ENCODE measurements around the gene DPM2. TPM values are rescaled to one million over a fixed set of nuclear protein-coding genes. Genes with fewer than 3 reads are reported as not detected.

The DPM2 gene
- total and polyA plus RNA-seq, 7 experiments from 2014 or later: 29.1 to 84.4 (median 39.5) TPM

Other genes starting within 250 kb of the DPM2 start
- under 1 TPM in 3 of 5 experiments, not detected in 2; 0.22 to 0.38 (median 0.27) TPM for gene CFAP157, start 230.9 kb downstream of the DPM2 start, total RNA-seq
- gene CFAP157, start 230.9 kb downstream of the DPM2 start, polyA plus RNA-seq: under 1 TPM; 0.11 to 0.20 TPM
- gene PTRH1, start 222.2 kb downstream of the DPM2 start, total RNA-seq: 1 to 10 TPM; 7.8 to 9.5 (median 8.6) TPM
- gene PTRH1, start 222.2 kb downstream of the DPM2 start, polyA plus RNA-seq: 10 to 100 TPM; 17.0 to 28.7 TPM
- 1 to 10 TPM in 4 of 5 experiments, under 1 TPM in 1; 0.29 to 9.9 (median 4.6) TPM for gene TTC16, start 221.8 kb downstream of the DPM2 start, total RNA-seq
- gene TTC16, start 221.8 kb downstream of the DPM2 start, polyA plus RNA-seq: 1 to 10 TPM in 1 of 2 donors, under 1 TPM in 1; 0.73 to 1.7 TPM
- 10 to 100 TPM in 4 of 5 experiments, 1 to 10 TPM in 1; 9.5 to 22.3 (median 10.8) TPM for gene TOR2A, start 202.6 kb downstream of the DPM2 start, total RNA-seq
- 10 to 100 TPM; 16.6 to 20.2 TPM for gene TOR2A, start 202.6 kb downstream of the DPM2 start, polyA plus RNA-seq
- 10 to 100 TPM; 26.1 to 68.3 (median 51.9) TPM for gene SH2D3C, start 159.2 kb downstream of the DPM2 start, total RNA-seq
- 10 to 100 TPM; 20.9 to 72.9 TPM for gene SH2D3C, start 159.2 kb downstream of the DPM2 start, polyA plus RNA-seq
- gene CDK9, start 151.8 kb downstream of the DPM2 start, total RNA-seq: 100 to 1,000 TPM; 110 to 135 (median 134) TPM
- 10 to 100 TPM; 37.5 to 65.9 TPM for gene CDK9, start 151.8 kb downstream of the DPM2 start, polyA plus RNA-seq
- gene FPGS, start 135.0 kb downstream of the DPM2 start, total RNA-seq: 100 to 1,000 TPM in 2 of 5 experiments, 10 to 100 TPM in 3; 90.4 to 123 (median 95.4) TPM
- gene FPGS, start 135.0 kb downstream of the DPM2 start, polyA plus RNA-seq: 10 to 100 TPM; 37.3 to 51.4 TPM
- 10 to 100 TPM in 4 of 5 experiments, 1 to 10 TPM in 1; 6.2 to 25.8 (median 12.5) TPM for gene ENG, start 83.2 kb downstream of the DPM2 start, total RNA-seq
- 1 to 10 TPM; 4.5 to 6.4 TPM for gene ENG, start 83.2 kb downstream of the DPM2 start, polyA plus RNA-seq
- 10 to 100 TPM; 33.2 to 64.9 (median 51.6) TPM for gene AK1, start 60.2 kb downstream of the DPM2 start, total RNA-seq
- under 1 TPM; 0.09 to 0.21 TPM for gene AK1, start 60.2 kb downstream of the DPM2 start, polyA plus RNA-seq
- 100 to 1,000 TPM in 3 of 5 experiments, 10 to 100 TPM in 2; 63.0 to 125 (median 107) TPM for gene ST6GALNAC6, start 38.3 kb downstream of the DPM2 start, total RNA-seq
- 10 to 100 TPM; 28.3 to 34.5 TPM for gene ST6GALNAC6, start 38.3 kb downstream of the DPM2 start, polyA plus RNA-seq
- 10 to 100 TPM; 28.0 to 51.0 (median 36.1) TPM for gene ST6GALNAC4, start 20.8 kb downstream of the DPM2 start, total RNA-seq
- 10 to 100 TPM; 20.0 to 21.7 TPM for gene ST6GALNAC4, start 20.8 kb downstream of the DPM2 start, polyA plus RNA-seq
- 1 to 10 TPM; 1.4 to 2.9 (median 2.1) TPM for gene PIP5KL1, start 7.1 kb downstream of the DPM2 start, total RNA-seq
- under 1 TPM in 1 of 2 donors, not detected in 1; 0.17 TPM for gene PIP5KL1, start 7.1 kb downstream of the DPM2 start, polyA plus RNA-seq
- gene EEIG1, start 43.1 kb upstream of the DPM2 start, total RNA-seq: 100 to 1,000 TPM; 252 to 664 (median 347) TPM
- 100 to 1,000 TPM; 124 to 297 TPM for gene EEIG1, start 43.1 kb upstream of the DPM2 start, polyA plus RNA-seq
- 10 to 100 TPM; 10.7 to 13.3 (median 11.8) TPM for gene NAIF1, start 129.5 kb upstream of the DPM2 start, total RNA-seq
- 10 to 100 TPM in 1 of 2 donors, 1 to 10 TPM in 1; 8.6 to 14.8 TPM for gene NAIF1, start 129.5 kb upstream of the DPM2 start, polyA plus RNA-seq
- gene SLC25A25, start 130.4 kb upstream of the DPM2 start, total RNA-seq: 10 to 100 TPM; 12.4 to 26.3 (median 15.1) TPM
- 10 to 100 TPM in 1 of 2 donors, 1 to 10 TPM in 1; 8.4 to 14.7 TPM for gene SLC25A25, start 130.4 kb upstream of the DPM2 start, polyA plus RNA-seq
- 10 to 100 TPM; 52.0 to 70.8 (median 61.3) TPM for gene PTGES2, start 189.9 kb upstream of the DPM2 start, total RNA-seq
- 10 to 100 TPM; 32.3 to 36.1 TPM for gene PTGES2, start 189.9 kb upstream of the DPM2 start, polyA plus RNA-seq
- gene LCN2, start 211.6 kb upstream of the DPM2 start, total RNA-seq: not detected
- gene LCN2, start 211.6 kb upstream of the DPM2 start, polyA plus RNA-seq: not detected
- 10 to 100 TPM; 42.7 to 87.8 (median 48.0) TPM for gene BBLN, start 222.4 kb upstream of the DPM2 start, total RNA-seq
- gene BBLN, start 222.4 kb upstream of the DPM2 start, polyA plus RNA-seq: 100 to 1,000 TPM in 1 of 2 donors, 10 to 100 TPM in 1; 99.2 to 102 TPM